Uterus (tissue), 4 donors: Measurements from ENCODE around the gene PSME3IP1. TPM values are rescaled to one million over a fixed set of nuclear protein-coding genes. Genes with fewer than 3 reads are reported as not detected.
"Not testable (repeated sequence)": the region's sequence is repeated elsewhere in the genome, so short reads cannot be mapped to it uniquely, and the experiment has no call there.

Source experiments
- DNase-seq, 2 donors: peaks; one replicate each; pipeline ENCODE4 v3.0.0-alpha.2; 2019 to 2020
- H3K27ac ChIP-seq, 2 donors: fragments of 200-600 bp; sonication (generic); 1 replicate in 1 of 2; 2 replicates in 1 of 2; pipeline ENCODE4 v1.5.1; 2016 to 2018
- H3K27me3 ChIP-seq, 2 donors: fragments of 200-600 bp; sonication (generic); one replicate each; pipeline ENCODE4 v1.5.1; 2018 to 2019; ENCODE audit warnings: control low read depth in 1 of 2
- H3K36me3 ChIP-seq, 2 donors: fragments of 200-600 bp; sonication (generic); one replicate each; pipeline ENCODE4 v1.5.1; 2019; ENCODE audit warnings: control low read depth in 1 of 2
- H3K4me1 ChIP-seq, 2 donors: fragments of 200-600 bp; sonication (generic); one replicate each; pipeline ENCODE4 v1.5.1; 2018 to 2019; ENCODE audit warnings: control low read depth in 1 of 2
- H3K4me3 ChIP-seq, 2 donors: fragments of 200-600 bp; sonication (generic); 1 replicate in 1 of 2; 2 replicates in 1 of 2; pipeline ENCODE4 v1.5.1; 2018 to 2019; ENCODE audit warnings: mild to moderate bottlenecking in 1 of 2
- H3K9me3 ChIP-seq, 2 donors: fragments of 200-600 bp; sonication (generic); one replicate each; pipeline ENCODE4 v1.5.1; 2019; ENCODE audit warnings: control low read depth in 1 of 2
- CTCF ChIP-seq, 4 experiments: fragments of 200-600 bp in 2 of 4; fragments of 450-650 bp in 2 of 4; sonication (generic) in 2 of 4; IDR thresholded peaks; one replicate each; pipeline ENCODE4 v1.5.1; 2016 to 2019; ENCODE audit warnings: antibody characterized with exemption in 4 of 4, mild to moderate bottlenecking in 2 of 4, moderate library complexity in 1 of 4
- POLR2A ChIP-seq, 2 donors: fragments of 450-650 bp; IDR thresholded peaks; one replicate each; pipeline ENCODE4 v1.6.1; 2016; ENCODE audit warnings: antibody characterized with exemption in 2 of 2, mild to moderate bottlenecking in 1 of 2, moderate library complexity in 1 of 2
- intact Hi-C: fragments of 100-400 bp; cut with DNase I; formaldehyde crosslinking; loops from one replicate; pipeline ENCODE4 v1.15.1; 2023; ENCODE audit warnings: low total_unique reads
- total RNA-seq, 4 donors: library from RNA; depleted of rRNA in 3 of 4; stranded (reverse); fragments of >200 nt in 3 of 4; gene quantifications; one replicate each; pipeline versions ENCODE4 v1.1.0 to v1.2.4, GENCODE V29; 2014 to 2023
- donor health status: DM: yes; HTN: yes; CAD: no.

The PSME3IP1 gene
- total RNA-seq, 4 donors from 2014 or later = 45.3 to 323 (median 75.1) TPM

GRCh38 chr16:57112403-57113041, 73.3 kb downstream of the PSME3IP1 start:
- no peak for DNase-seq
- Histone ChIP-seq H3K4me3 (no peak overlapping the region), H3K4me1 (peaks cover 0 to 7% of the 10 kb centered on the region in 2 donors), H3K27me3 (no peaks in the 10 kb centered on the region), H3K36me3 (no peaks in the 10 kb centered on the region), H3K9me3 (no peaks in the 10 kb centered on the region), H3K27ac (no peak overlapping the region)
- TF ChIP-seq POLR2A (IDR thresholded peaks at IDR 0.05) = no peak
- no peak for TF ChIP-seq CTCF (IDR thresholded peaks at IDR 0.05)
- intact Hi-C loops = no loop called here

- intact Hi-C loops = no loop called here
- Histone ChIP-seq H3K27me3 (no peaks in the 10 kb centered on the region), H3K4me1 (peaks cover 0 to 7% of the 10 kb centered on the region in 2 donors), H3K36me3 (no peaks in the 10 kb centered on the region), H3K4me3 (no peak overlapping the region), H3K27ac (no peak overlapping the region), H3K9me3 (no peaks in the 10 kb centered on the region)
- no peak for DNase-seq
- TF ChIP-seq CTCF (IDR thresholded peaks at IDR 0.05) (no peak), POLR2A (IDR thresholded peaks at IDR 0.05) (no peak)
Observed at GRCh38 chr16:57111420-57111819, 74.4 kb downstream of the PSME3IP1 start.

- Histone ChIP-seq H3K27me3 (no peaks in the 10 kb centered on the region), H3K4me3 (no peak overlapping the region), H3K36me3 (no peaks in the 10 kb centered on the region), H3K4me1 (peaks cover 0 to 7% of the 10 kb centered on the region in 2 donors), H3K27ac (no peak overlapping the region), H3K9me3 (no peaks in the 10 kb centered on the region)
- intact Hi-C loops = no loop called here
- TF ChIP-seq CTCF (IDR thresholded peaks at IDR 0.05) = no peak
- no peak for TF ChIP-seq POLR2A (IDR thresholded peaks at IDR 0.05)
- no peak for DNase-seq
Observed at GRCh38 chr16:57110937-57111336, 74.9 kb downstream of the PSME3IP1 start.

GRCh38 chr16:57109259-57110105, 76.4 kb downstream of the PSME3IP1 start:
- H3K27ac ChIP-seq, H3K4me3 ChIP-seq, H3K27me3 ChIP-seq, intact Hi-C loops, H3K9me3 ChIP-seq, H3K4me1 ChIP-seq, H3K36me3 ChIP-seq, DNase-seq: not testable (repeated sequence)

GRCh38 chr16:57108432-57108831, 77.4 kb downstream of the PSME3IP1 start:
- intact Hi-C loops = no loop called here
- Histone ChIP-seq H3K4me1 (no peaks in the 10 kb centered on the region), H3K27ac (no peak overlapping the region), H3K9me3 (no peaks in the 10 kb centered on the region), H3K36me3 (no peaks in the 10 kb centered on the region), H3K4me3 (no peak overlapping the region), H3K27me3 (no peaks in the 10 kb centered on the region)
- no peak for DNase-seq
- TF ChIP-seq POLR2A (IDR thresholded peaks at IDR 0.05) (no peak), CTCF (IDR thresholded peaks at IDR 0.05) (no peak)
